K562 (cell line): ENCODE measurements around the gene ARHGEF33. TPM values are rescaled to one million over a fixed set of nuclear protein-coding genes. Genes with fewer than 3 reads are reported as not detected.
A peak's percentile ranks its signal among the peaks of the same experiment; 100 is the strongest.

Source experiments
- ATF3 ChIP-seq, 2 experiments: fragments of 450-650 bp in 1 of 2; sonication (generic) in 1 of 2; formaldehyde crosslinking in 1 of 2; IDR thresholded peaks in 1 of 2; conservative IDR thresholded peaks in 1 of 2; 2 replicates each; pipeline versions ENCODE4 v1.6.1 to v1.8.1; 2016 to 2023; ENCODE audit warnings: mild to moderate bottlenecking in 2 of 2, moderate library complexity in 2 of 2, inconsistent platforms in 1 of 2, missing genetic modification reagents in 1 of 2
- ATF4 ChIP-seq: fragments of 450-650 bp; formaldehyde crosslinking; IDR thresholded peaks from 2 replicates; pipeline ENCODE4 v1.4.0; 2022; ENCODE audit warnings: mild to moderate bottlenecking, moderate library complexity
- BRF2 ChIP-seq: IDR thresholded peaks from 3 replicates; pipeline ENCODE4 v1.6.1; 2011; ENCODE audit warnings: borderline replicate concordance, mild to moderate bottlenecking; ENCODE audit not compliant: insufficient read length, insufficient read depth
- CC2D1A ChIP-seq: fragments of 450-650 bp; IDR thresholded peaks from 2 replicates; pipeline ENCODE4 v1.6.1; 2017; ENCODE audit warnings: mild to moderate bottlenecking
- CREBBP ChIP-seq: IDR thresholded peaks from one replicate; pipeline ENCODE4 v1.6.1; 2012; ENCODE audit warnings: low read depth, mild to moderate bottlenecking, control low read depth, inconsistent platforms, low read length
- EHMT2 ChIP-seq: fragments of 450-650 bp; IDR thresholded peaks from 2 replicates; pipeline ENCODE4 v1.6.1; 2018; ENCODE audit warnings: antibody characterized with exemption
- ELF1 ChIP-seq: fragments of 200-800 bp; sonication (Bioruptor generic); IDR thresholded peaks from 2 replicates; pipeline ENCODE4 v1.6.1; 2016; ENCODE audit warnings: missing genetic modification characterization, missing compliant biosample characterization
- ETS1 ChIP-seq: conservative IDR thresholded peaks from 2 replicates; pipeline ENCODE4 v1.6.1; 2011; ENCODE audit warnings: low read depth, mild to moderate bottlenecking, low read length; ENCODE audit not compliant: control insufficient read depth
- HDAC6 ChIP-seq: IDR thresholded peaks from 2 replicates; pipeline ENCODE4 v1.6.1; 2012; ENCODE audit warnings: low read depth, mild to moderate bottlenecking, control low read depth, inconsistent platforms, low read length, moderate library complexity
- HDAC8 ChIP-seq: fragments of 450-650 bp; IDR thresholded peaks from 2 replicates; pipeline ENCODE4 v1.6.1; 2016; ENCODE audit warnings: mild to moderate bottlenecking, missing genetic modification characterization, moderate library complexity, missing compliant biosample characterization
- KAT7 ChIP-seq: sonication (generic); formaldehyde crosslinking; IDR thresholded peaks from 2 replicates; pipeline ENCODE4 v1.8.0; 2022; ENCODE audit warnings: missing genetic modification reagents, mild to moderate bottlenecking, borderline replicate concordance
- KDM2B ChIP-seq: fragments of 250-450 bp; sonication (Bioruptor Pico); IDR thresholded peaks from 2 replicates; pipeline ENCODE4 v1.8.0; 2021; ENCODE audit warnings: mild to moderate bottlenecking, moderate library complexity
- L3MBTL2 ChIP-seq: fragments of 450-650 bp; IDR thresholded peaks from 2 replicates; pipeline ENCODE4 v1.6.1; 2016; ENCODE audit warnings: mild to moderate bottlenecking, moderate library complexity
- MCM5 ChIP-seq: fragments of 450-650 bp; IDR thresholded peaks from 2 replicates; pipeline ENCODE4 v1.6.1; 2016; ENCODE audit warnings: low read depth
- MXI1 ChIP-seq: IDR thresholded peaks from 2 replicates; pipeline ENCODE4 v1.6.1; 2011; ENCODE audit warnings: low read depth, mild to moderate bottlenecking, improper control_type of control experiment, low read length
- PRDM10 ChIP-seq: fragments of 450-650 bp; IDR thresholded peaks from 2 replicates; pipeline ENCODE4 v1.6.1; 2018; ENCODE audit not compliant: partially characterized antibody
- YY1 ChIP-seq, 3 experiments: IDR thresholded peaks; 2 replicates each; pipeline ENCODE4 v1.6.1; 2011; ENCODE audit warnings: low read length in 2 of 3, mild to moderate bottlenecking in 2 of 3, moderate library complexity in 2 of 3, borderline replicate concordance in 1 of 3, control low read depth in 1 of 3, low read depth in 1 of 3; ENCODE audit not compliant: insufficient read depth in 3 of 3, insufficient replicate concordance in 2 of 3, control insufficient read depth in 1 of 3, insufficient read length in 1 of 3; ENCODE audit errors: extremely low read depth in 1 of 3
- polyA plus RNA-seq, 8 experiments: library from polyadenylated mRNA; depleted of rRNA in 4 of 8; stranded (reverse) in 5 of 8; unstranded in 3 of 8; fragments of >200 nt; fragmentation: Nextera tagmentation in 2 of 8; fragmentation: Illumina TruSeq in 1 of 8; extraction: Ambion mirVana in 2 of 8; extraction: Trizol in 1 of 8; gene quantifications; 2 replicates each; pipeline versions ENCODE4 v1.2.1 to v1.2.3, GENCODE V29; 2011 to 2014; ENCODE audit warnings: inconsistent platforms in 1 of 8, missing spikeins in 1 of 8
- total RNA-seq, 7 experiments: library from RNA; depleted of rRNA in 6 of 7; stranded (reverse); fragments of >200 nt in 6 of 7; fragmentation: Illumina TruSeq in 2 of 7; extraction: Trizol in 2 of 7; gene quantifications; 2 replicates each; pipeline versions ENCODE4 v1.2.1 to v1.2.3, GENCODE V29; 2011 to 2021; ENCODE audit warnings: low replicate concordance in 1 of 7

The ARHGEF33 gene
- total and polyA plus RNA-seq, 9 of the 15 experiments (the other 6 are each of a cell fraction or from before 2014, with no cell fraction given) = 0.01 to 0.08 (median 0.03) TPM; not detected in 5

- TF ChIP-seq ELF1 (tag) = no peak
- no peak for TF ChIP-seq CREBBP
- TF ChIP-seq PRDM10 = peak; percentile 99
- no peak for TF ChIP-seq BRF2
- peak; percentile 10; the same call in 1 of the 2 replicates for TF ChIP-seq CC2D1A
- peak; percentile 83 for TF ChIP-seq ETS1
- TF ChIP-seq EHMT2 = 0 out of 2 replicates have a peak, but pooled peaks have one; percentile 21
- peak; percentile 55 for TF ChIP-seq L3MBTL2
- peak; percentile 45; the same call in 1 of the 2 replicates for TF ChIP-seq ATF3 (IDR thresholded peaks at IDR 0.05)
- TF ChIP-seq ATF3 (CRISPR knock-in tag; conservative IDR thresholded peaks at IDR 0.05) = no peak
- TF ChIP-seq MXI1 = peak; percentile 80; the same call in 1 of the 2 replicates
- peak; percentile 33; the same call in 1 of the 2 replicates for TF ChIP-seq HDAC8
- TF ChIP-seq MCM5 = no peak
- TF ChIP-seq YY1 (IDR thresholded peaks at IDR 0.05; ENCODE audit: borderline replicate concordance in 1 of 3, control insufficient read depth in 1 of 3, extremely low read depth in 1 of 3, insufficient read depth in 3 of 3, insufficient read length in 1 of 3, insufficient replicate concordance in 2 of 3, low read depth in 1 of 3, low read length in 2 of 3) = peak in 1 of 3 experiments; percentile 8
- TF ChIP-seq ATF4 (CRISPR knock-in tag) = no peak
- TF ChIP-seq HDAC6 = no peak
- no peak for TF ChIP-seq KAT7 (CRISPR knock-in tag)
- TF ChIP-seq KDM2B = no peak
Observed at GRCh38 chr2:38875576-38876367, 13.9 kb upstream of the ARHGEF33 start, which contains the start of the genes DHX57 and MORN2 (continued).
